Stimulated activated CD8-positive, alpha-beta memory T cell treated with anti-CD3 and anti-CD28 coated beads, Interleukin-15, amount 100 ng/mL, for 1 hour (primary cell): Measurements from ENCODE around the gene CCDC93.

Experiments
- DNase-seq: peaks from one replicate; pipeline ENCODE4 v3.0.0-alpha.2; 2020; ENCODE audit warnings: low read depth

Gene CCDC93

DNA sequence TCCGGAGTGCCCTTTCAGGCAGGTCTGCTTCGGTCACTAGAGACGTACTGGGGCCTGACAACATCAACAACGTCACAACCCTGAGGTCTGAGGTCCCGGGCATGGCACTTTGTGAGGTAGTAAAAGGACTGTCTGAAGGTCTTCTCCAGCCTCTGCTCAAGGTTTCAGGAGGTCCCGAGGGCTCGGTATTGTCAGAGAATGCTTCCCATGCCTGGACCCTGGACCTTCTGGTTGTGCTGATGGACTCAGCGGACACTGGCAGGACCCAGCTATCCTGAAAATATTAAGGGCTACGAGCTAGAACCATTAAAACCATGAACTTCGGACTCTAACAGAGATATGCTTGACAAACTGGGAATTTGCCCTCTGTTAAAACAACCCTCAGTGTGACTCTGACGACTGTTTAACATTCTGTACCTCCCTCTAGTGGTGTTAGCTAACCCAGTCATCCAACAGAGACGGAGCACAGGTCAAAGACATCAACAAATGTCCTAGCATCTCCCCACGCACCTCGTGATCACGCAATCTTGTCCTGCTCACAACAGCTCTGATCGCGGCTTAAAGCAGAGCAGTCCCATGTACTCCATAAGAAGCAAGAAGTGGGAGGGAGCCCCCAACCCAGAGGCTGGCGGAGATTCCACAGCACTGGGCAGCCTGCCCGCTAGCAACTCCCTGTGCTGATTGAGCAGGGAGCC is 96.5 kb downstream of the CCDC93 start:
- DNase-seq, result no peak

DNA sequence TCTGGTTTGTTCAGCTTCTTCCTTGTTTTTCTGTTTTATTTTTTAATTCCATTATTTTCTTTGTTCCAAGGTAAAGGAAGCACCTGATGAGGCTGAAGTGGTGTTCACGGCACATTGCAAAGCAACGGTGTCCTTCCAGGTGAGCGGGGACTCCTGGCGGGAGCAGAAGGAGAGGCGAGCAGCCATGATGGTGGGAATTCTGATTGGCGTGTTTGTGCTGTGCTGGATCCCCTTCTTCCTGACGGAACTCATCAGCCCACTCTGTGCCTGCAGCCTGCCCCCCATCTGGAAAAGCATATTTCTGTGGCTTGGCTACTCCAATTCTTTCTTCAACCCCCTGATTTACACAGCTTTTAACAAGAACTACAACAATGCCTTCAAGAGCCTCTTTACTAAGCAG is 110.9 kb downstream of the CCDC93 start:
- no peak for DNase-seq

DNA sequence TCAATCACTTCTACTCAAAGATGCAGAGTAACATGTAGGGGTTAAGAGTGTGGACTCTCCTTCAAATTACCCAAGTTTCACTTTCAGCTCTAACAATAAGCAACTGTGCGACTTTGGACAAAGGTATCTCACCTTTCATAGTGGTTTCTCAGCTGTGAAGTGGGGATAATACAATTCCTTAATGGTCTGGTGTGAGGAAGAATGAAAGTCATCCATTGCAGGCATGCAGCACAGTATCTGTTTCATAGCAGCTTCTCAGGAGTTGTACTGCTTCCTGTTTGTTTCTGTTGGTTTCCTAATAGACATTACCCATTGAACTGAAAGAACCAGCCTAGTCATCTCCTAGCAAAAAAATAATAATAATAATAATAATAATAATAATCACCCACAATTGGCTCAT is 125.0 kb downstream of the CCDC93 start:
- no peak for DNase-seq

DNA sequence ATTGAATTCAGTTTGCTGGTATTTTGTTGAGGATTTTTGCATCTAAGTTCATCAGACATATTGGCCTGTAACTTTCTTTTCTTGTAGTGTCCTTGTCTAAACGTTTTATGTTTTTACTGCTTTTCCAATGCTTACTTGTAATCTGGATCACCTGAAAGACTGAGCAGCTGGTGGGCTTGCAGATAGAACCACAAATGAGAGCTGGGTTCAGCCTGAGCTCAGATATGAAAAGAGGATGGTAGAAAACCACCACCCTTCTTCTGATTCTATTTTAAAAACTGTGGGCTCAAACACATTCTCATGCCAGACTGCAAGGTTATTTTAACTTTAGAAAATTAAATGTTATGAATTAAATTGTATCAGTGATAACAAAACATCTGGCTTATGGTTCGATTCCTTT is 128.6 kb downstream of the CCDC93 start:
- no peak for DNase-seq

DNA sequence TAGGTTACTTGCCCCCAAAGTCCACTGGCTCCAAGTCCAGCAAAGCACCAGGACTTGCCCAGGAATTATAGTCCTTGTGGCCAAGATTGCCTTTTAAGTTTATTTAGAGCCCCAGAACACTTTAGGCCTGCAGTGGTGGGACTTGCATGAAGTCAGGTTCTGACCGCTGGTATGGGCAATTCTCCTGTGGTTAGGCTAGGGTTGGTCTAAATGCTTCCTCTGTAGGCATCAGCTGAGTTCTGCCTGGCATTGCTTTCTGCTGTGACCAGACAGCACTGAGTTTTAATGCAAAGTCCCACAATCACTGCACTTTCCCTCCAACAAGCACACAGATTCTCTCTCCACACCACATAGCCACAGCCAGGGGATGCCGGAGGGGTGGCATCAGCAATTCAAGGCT is 134.9 kb downstream of the CCDC93 start:
- DNase-seq, result no peak

DNA sequence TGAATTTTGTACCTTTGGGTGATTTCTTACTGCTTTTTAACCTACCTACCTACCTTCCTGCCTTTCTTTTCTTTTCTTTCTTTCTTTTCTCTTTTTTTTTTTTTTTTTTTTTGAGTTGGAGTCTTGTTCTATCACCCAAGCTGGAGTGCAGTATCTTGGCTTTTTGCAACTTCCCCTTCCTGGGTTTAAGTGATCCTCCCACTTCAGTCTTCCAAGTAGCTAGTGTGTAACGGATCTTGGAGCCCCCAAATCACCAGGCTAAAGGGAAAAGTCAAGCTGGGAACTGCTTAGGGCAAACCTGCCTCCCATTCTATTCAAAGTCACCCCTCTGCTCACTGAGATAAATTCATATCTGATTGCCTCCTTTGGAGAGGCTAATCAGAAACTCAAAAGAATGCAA is 138.1 kb downstream of the CCDC93 start:
- DNase-seq, result no peak
